Stimulated activated CD4-positive, alpha-beta T cell treated with anti-CD3 and anti-CD28 coated beads, Interleukin-4, amount 100 ng/mL, for 24 hours (primary cell): ENCODE results near the gene USP40.
"Not testable (repeated sequence)": the region's sequence is repeated elsewhere in the genome, so short reads cannot be mapped to it uniquely, and the experiment has no call there.

ENCODE experiments used
- DNase-seq: peaks from one replicate; pipeline ENCODE4 v3.0.0-alpha.2; 2020

The USP40 gene

DNA sequence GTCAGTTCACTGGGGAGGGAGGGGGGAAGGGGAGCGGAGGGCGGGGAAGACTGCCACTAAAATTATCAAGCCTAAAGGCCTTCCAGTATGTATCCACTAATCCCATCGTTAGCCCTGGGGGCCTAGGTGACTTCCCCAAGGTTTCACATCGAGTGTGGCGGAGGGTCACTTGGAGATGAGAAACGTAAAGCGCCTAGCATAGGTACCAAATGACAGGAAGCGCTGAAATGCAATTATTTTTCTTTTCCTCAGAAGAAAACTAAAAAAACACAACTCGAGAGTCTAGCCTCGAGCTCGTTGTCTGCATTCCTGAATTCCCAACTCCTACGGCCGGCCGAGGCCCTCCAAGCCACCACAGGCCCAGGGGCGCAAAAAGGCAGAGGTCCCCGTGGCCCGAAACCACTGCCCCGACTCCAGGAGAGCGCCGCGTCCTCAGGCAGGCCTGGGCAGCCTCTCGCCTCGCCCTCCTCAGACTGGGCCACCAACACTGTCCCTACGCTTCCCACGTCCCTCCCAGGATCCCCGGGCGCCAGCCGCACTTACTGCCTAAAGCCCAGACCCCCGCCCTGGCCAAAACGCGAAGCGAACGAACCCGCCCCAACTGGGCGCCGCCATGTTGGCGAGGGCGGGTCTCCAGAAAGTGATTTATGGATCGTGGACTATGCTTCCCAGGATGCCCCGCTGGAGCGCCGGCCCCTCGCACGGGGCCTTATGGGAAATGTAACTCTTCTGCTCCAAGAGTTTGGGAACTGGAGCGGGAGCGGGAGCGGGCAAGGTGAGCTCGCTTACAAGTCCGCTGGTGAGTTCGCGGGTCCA is at the start of gene USP40:
TSS of gene USP40 (minus strand) at position 642 of the 816 bp plus-strand sequence. CDS start 1,228 bp downstream, outside the sequence.
- peak; percentile 64 for DNase-seq

- DNase-seq = no peak
Observed at GRCh38 chr2:233611284-233611683, 44.7 kb upstream of the USP40 start.

DNA sequence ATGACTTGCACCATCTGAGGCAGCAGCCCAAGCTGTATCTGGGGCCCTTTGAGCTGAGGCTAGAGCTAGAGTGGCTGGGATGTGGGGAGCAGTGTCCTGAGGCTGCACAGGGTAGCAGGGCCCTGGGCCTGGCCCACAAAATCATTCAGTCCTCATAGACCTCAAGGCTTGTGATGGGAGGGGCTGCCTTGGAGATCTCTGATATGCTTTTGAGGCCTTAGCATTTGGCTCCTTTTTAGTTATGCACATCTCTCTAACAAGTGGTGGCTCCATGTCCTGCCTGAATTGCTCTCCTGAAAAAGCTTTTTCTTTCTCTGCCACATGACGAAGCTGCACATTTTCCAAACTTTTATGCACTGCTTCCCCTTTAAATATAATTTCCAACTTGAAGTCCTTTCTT is 39.1 kb upstream of the USP40 start:
- no peak for DNase-seq

GRCh38 chr2:233604826-233605225 is 38.2 kb upstream of the USP40 start:
- DNase-seq = no peak

GRCh38 chr2:233603520-233603919 is 36.9 kb upstream of the USP40 start:
- no peak for DNase-seq

DNA sequence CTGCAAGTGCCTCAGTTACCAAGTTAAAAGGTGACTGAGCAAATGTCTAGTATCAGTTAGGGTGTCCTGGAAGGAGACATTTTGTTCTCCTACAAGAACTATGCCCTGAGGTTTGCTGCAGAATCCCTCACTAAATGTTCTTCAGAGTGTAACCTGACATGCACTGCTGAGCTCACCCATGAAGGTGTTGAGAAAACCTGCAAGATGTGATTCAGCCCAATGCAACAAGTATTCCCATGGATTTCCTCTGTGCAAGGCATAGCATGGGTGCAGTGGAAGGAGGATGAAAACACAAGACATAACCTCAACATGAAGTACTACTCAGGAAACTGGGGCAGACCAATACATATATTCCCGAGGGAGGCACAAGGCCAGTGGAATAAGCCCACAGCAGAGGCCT is 35.5 kb upstream of the USP40 start:
- no peak for DNase-seq

- no peak for DNase-seq
Observed at GRCh38 chr2:233600386-233600785, 33.8 kb upstream of the USP40 start.

GRCh38 chr2:233598952-233599351 is 32.4 kb upstream of the USP40 start:
- no peak for DNase-seq

GRCh38 chr2:233597522-233597921 is 30.9 kb upstream of the USP40 start:
- DNase-seq = no peak

DNA sequence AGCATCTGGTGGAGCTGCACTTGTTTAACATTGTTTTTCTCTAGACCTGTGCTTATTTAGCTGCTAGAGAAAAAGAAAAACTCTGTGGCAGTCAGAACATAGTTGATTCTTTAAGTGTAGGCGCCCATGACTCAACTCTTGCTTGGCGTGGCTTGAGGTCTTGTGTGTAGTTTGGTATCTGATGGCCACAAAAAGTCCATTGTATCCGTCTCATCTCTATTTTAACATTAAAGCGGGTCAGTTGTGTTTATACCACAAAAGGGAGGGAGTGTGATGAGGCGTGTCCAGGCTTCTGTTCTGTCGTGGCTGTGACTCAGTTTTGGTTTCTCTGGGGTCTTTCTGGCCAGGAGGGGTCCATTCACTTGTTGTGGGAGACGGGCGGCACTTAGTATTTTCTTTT is 26.6 kb upstream of the USP40 start:
- no peak for DNase-seq

DNA sequence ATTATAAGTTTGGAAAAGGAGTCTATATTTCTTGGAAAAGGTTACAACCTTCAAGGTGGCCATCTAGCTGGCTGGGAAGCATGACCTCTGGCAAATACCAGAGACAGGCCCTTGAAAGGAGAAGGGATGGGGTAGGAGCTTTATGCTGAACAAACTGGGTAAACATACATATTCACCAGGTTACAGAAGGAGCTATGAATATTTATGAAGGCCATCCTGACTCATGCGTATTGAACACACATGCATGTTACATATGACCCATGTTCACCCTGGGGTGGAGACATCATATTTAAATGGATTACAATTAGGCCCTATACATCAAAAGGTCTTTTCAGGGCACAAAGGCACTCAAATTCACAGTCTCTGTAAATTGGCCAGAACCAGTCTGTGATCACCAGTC is 26.1 kb upstream of the USP40 start:
- DNase-seq = not testable (repeated sequence)

- DNase-seq = no peak
Observed at GRCh38 chr2:233588400-233588799, 21.8 kb upstream of the USP40 start.

- DNase-seq = no peak
Observed at GRCh38 chr2:233584210-233584609, 17.6 kb upstream of the USP40 start.

GRCh38 chr2:233583217-233583965 is 16.8 kb upstream of the USP40 start:
- DNase-seq = not testable (repeated sequence)

DNA sequence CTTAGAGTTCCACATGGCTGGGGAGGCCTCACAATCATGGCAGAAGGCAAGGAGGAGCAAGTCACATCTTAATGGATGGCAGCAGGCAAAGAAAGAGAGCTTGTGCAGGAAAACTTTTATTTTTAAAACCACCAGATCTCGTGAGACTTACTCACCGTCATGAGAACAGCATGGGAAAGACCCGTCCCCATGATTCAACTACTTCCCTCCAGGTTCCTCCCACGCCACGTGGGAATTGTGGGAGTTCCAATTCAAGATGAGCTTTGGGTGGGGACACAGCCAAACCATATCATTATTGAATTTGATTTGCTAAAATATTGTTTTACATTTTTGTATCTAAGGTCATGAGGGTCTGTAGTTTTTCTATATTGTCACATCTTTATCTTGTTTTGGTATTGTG is 10.8 kb upstream of the USP40 start:
- not testable (repeated sequence) for DNase-seq

DNA sequence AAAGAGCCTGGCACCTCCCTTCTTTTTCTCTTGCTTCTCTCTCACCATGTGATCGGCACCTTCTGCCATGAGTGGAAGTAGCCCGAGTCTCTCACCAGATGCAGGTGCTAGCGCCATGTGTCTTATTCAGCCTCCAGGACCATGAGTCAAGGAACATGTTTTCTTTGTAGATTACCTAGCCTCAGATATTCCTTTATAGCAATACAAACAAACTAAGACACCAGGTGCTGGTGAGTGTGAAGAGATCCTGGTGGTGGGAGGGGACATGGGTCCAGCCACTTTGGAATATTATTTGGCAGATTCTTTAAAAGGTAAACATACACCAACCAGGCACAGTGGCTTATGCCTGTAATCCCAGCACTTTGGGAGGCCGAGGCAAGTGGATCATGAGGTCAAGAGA is 5.9 kb upstream of the USP40 start:
- DNase-seq = no peak

DNA sequence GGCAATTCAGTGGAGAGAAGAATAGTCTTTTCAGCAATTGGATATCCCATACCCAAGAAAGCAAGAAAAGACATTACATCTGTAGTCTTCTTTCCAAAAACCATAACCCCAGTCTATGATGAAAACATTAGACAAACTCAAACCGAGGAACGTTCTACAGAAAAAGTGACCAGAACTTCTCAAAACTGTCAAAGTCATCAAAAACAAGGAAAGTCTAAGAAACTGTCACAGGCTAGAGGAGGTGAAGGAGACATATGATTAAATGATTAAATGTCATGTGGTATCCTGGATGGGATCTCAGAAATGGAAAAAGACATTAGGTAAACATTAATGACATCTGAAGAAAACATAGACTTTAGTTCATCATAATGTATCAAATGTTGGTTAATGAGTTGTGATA is 4.9 kb upstream of the USP40 start:
- no peak for DNase-seq

GRCh38 chr2:233571001-233571400 is 4.4 kb upstream of the USP40 start:
- DNase-seq = no peak

DNA sequence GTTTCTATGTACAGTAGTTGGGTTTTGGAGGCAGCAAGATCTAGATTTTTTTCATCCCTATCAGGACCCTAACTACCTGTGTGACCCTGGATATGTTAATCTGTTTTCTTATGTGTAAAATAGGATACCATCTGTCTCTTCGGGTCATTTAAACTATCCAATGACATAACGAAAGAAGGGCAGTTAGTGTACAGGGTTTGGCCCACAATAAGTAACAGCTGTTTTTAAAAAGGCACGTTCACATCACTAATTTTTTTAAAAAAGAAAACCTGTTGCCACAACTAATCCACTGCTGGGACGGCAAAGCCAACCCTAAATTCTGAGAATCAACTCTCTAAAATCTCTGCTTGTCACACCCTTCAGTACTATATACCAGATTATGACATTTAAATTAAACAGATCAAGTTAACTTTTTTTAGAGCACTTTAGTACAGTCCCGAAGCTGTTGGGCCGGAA is 869 bp downstream of the USP40 start:
- DNase-seq = no peak

DNA sequence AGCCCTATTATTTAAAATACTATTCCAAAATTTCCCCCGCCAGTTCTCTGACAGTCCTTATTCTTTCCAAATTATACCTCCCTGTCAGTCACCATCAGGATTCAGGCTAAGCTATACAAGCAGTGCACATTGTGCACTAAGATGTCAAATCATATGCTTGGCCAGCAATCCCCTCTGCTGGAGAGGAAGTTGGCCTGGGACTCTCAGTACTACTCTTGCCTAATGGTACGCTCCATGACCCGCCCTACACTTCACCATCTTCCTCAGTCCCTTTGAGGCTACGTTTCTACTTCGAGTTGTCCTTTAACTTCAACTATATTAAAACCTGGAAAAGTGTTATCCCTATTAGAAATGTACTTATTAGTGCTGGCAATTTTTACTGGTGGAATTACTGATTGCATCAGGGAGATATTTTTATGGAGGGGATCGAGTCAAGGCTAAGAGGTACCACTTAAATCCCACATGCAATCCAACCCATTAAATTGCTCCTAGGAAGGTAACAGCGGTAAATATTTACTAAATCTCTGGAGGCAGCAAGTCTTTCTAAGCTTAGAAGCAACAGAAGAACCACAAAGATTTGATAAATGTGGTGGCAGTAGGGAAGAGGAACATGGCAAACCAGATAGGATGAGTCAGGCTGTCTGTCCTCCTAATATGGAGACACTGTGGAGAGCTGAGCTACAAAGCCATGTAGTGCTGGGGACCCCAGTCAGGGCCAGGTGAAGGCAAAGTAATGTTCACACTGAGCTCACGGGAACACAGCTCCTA is 2.7 kb downstream of the USP40 start:
- no peak for DNase-seq

DNA sequence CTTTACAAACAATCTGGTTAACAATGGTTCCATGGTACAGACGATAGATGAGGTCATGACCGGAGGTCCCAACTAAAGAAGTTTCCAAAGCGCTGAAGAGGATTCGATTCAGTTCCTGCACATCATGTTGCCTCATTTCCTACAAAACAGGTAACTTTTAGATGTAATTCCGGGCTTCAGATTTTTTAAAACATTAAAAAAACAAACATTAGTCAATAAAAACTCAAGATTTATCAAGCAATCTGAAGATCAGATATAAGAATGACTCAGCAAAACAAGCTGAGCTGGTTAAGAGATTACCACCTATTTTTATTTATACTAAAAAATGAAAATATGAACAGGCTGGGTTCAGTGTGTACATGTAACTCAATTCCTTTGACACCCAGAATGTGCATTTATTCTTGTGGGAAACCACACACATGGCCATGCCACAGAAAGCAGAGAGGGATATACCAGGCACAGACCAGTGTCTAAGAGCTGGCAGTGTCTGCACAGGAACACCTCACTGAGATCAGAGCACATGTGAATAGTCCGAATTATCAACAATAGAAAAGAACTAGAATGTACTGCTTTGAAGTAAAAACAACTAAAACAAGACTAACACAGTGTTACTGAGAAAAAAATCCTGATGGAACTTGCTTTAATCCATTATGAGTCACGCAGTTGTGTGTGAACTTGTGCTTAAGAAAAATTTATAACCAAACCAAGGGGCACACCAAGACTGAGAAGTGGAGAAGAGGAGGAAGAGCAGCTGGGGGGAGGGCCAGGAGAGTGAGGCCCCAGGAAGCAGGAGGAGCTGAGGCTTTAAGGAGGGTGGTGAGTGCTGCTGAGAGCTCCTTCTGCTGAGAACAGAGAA is 9.5 kb downstream of the USP40 start:
- DNase-seq = no peak

GRCh38 chr2:233553366-233553765 is 13.2 kb downstream of the USP40 start:
- DNase-seq = no peak
